Hematopoietic multipotent progenitor cell treated with erythropoietin and hydrocortisone succinate and interleukin-3 and kit ligand, for 17 days (in vitro differentiated cells): ENCODE measurements around the gene TOR1AIP1.
A peak's percentile ranks its signal among the peaks of the same experiment; 100 is the strongest.
"Not testable (repeated sequence)": the region's sequence is repeated elsewhere in the genome, so short reads cannot be mapped to it uniquely, and the experiment has no call there.

ENCODE experiments used
- DNase-seq: peaks from one replicate; pipeline ENCODE4 v3.0.0-alpha.2; 2015; ENCODE audit warnings: low spot score

The TOR1AIP1 gene, protein sequence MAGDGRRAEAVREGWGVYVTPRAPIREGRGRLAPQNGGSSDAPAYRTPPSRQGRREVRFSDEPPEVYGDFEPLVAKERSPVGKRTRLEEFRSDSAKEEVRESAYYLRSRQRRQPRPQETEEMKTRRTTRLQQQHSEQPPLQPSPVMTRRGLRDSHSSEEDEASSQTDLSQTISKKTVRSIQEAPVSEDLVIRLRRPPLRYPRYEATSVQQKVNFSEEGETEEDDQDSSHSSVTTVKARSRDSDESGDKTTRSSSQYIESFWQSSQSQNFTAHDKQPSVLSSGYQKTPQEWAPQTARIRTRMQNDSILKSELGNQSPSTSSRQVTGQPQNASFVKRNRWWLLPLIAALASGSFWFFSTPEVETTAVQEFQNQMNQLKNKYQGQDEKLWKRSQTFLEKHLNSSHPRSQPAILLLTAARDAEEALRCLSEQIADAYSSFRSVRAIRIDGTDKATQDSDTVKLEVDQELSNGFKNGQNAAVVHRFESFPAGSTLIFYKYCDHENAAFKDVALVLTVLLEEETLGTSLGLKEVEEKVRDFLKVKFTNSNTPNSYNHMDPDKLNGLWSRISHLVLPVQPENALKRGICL

GRCh38 chr1:179882253-179883039 lies at the start of gene TOR1AIP1:
TOR1AIP1 (plus strand) TSS chr1:179882285; CDS start chr1:179882503, 218 bp downstream.
- DNase-seq = peak; percentile 97

- not testable (repeated sequence) for DNase-seq
These were observed 45.2 kb upstream of the TOR1AIP1 start for GRCh38 chr1:179836686-179837445.

DNA sequence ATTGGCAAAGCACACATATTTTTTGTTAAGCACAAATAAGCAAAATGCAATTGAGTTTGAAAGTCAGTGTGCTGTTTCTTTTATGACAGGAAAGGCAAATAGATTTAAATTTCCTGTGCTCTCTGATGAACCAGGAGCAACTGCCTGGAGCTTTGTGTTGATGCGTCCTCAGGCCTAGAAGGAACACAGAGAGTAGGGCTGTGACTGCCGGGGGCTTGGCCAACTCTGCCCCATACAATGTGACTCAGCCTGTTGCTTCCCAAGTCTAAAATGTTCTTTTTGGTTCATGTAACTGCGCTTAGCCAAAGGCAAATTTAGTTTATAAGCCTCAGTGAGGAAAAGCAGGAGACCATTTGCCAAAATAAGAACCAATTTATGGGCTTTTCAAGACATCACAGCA lies 42.0 kb upstream of the TOR1AIP1 start:
- DNase-seq = no peak

DNA sequence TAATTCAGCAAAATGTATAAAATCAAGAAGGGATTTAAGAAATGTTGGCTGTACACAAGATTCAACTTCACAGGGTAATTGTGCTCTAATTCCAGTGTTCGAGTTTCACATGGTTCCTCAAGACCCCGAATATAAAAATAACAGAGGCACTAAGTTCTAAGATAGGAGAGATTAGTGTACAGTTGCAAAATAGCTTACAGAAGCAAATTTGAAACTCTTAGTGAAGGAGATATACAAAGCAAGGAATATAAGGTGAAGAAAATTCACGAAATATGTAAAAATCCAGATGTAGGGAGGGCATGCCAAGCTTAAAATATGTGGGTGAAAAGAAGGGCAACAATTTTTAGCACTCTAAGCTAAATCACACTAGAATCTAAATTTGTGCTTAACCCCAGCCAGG lies 33.9 kb upstream of the TOR1AIP1 start:
- DNase-seq = no peak

GRCh38 chr1:179853102-179853501 lies 29.0 kb upstream of the TOR1AIP1 start:
- no peak for DNase-seq

DNA sequence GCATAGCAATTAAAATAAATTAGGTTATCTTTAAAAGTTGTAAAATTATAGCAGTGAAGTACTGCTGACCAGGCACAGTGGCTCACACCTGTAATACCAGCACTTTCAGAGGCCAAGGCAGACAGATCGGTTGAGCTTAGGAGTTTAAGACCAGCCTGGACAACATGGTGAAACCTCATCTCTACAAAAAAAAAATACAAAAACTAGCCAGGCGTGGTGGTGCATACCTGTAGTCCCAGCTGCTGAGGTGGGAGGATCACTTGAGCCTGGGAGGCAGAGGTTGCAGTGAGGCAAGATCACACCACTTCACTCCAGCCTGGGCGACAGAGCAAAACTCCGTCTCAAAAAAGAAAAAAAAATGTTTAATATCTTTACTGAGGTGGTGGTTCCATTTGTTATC lies 26.3 kb upstream of the TOR1AIP1 start:
- DNase-seq = not testable (repeated sequence)

DNA sequence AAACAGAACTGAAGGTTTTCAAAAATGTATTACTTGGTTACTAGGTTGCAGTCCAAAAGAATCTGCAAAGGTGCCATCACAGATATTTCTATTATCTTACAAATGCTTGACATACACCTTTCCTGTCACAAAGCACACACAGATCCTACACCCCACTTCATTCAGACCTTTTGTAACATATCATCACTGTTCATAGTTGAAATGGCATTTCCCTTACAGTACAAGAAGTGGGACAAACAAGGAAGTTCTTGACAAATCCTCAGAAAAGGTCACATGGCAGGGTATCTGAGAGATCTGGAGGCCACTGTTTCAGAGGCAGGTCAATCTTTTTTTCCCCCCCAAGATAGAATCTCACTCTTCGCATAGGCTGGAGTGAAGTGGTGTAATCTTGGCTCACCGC lies 25.8 kb upstream of the TOR1AIP1 start:
- DNase-seq = no peak

DNA sequence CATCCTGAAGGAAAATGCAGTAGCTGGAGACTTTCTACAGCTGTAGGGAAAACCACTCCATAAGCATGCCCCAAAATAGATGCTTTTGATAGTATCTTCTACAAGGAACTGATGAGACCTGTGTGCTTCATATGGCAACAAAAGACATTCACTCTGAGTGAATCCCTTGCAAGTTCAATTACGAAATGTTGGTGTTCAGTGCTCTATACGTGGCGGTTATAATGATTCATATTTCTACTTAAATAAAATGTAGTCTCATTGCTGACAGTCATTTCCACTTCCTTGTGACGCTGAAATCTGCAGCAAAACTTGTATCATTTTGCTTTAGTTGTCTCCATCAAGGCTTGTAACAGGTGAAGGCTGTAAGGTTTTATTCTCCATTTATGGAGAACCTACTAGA lies 25.1 kb upstream of the TOR1AIP1 start:
- no peak for DNase-seq

DNA sequence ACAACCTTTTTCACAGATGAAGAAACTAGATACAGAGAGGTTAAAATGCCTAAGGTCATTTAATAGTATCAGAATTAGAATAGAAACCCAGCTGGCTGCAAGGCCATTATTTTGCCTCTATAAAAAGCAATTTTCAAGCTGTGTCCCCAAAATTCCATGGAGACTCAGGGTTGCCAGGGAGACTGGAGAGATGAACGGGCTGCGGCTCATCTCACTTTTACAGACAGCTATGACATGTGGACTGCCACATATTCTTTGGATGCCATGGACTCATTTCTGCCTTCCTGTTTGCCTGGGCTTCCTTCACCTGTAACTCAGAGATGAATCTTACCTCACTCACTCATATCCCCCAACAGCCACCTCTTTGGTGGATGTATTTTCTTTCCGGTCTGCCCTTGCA lies 21.4 kb upstream of the TOR1AIP1 start:
- no peak for DNase-seq

GRCh38 chr1:179865377-179865776 lies 16.7 kb upstream of the TOR1AIP1 start:
- no peak for DNase-seq

DNA sequence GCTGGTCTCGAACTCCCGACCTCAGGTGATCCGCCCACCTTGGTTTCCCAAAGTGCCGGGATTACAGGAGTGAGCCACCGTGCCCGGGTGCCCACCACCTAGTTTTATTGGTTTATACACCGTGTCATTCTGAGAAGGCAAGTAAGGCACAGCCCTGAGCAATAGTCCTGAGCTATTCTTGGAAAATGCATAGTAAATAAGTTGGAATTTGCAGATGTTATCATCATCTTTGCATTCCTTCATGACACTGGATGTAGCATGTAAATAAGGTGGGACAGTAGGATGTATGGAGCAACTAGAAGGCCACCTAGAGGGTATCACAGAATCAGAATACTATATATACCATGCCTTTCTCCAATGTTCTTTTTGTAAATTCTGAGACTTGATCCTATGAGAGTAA lies 15.5 kb upstream of the TOR1AIP1 start:
- no peak for DNase-seq

DNA sequence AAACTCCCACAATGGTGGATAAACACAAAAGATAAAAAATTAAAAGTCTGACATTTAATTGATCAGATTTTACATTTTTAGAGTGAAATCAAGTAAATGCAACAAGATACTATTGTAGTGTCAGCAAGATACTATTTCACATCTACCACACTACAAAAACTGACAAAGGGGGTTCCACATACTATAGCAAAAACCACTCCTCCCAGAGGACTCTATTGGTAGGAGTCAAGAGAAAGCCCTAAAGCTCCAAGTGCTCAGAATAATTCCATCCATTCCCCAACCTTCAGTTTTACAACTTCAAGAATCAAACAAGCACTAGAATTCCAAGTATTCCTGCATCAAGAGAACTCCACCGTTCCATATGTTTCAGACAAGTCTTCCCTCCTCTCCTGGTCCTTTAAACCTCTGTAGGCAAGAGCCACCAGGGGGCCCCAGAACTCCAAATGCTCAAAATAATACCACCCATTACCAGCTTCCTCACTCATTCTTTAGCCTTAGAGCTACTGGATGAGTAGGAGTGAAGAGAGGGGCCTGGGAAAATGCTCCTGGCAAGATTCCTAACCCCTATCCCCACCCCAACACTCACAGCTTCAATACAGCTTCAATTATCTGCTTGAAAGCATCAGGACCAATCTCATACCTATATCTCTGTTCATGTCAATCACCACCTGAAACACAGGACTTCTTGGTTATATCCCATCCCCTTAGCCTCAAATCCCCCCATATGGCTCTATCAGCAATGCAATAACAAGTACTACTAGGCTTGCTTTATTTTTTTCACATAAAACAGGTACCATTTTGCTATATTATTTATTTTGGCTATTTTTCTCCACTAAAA lies 14.4 kb upstream of the TOR1AIP1 start:
- peak; percentile 82 for DNase-seq

DNA sequence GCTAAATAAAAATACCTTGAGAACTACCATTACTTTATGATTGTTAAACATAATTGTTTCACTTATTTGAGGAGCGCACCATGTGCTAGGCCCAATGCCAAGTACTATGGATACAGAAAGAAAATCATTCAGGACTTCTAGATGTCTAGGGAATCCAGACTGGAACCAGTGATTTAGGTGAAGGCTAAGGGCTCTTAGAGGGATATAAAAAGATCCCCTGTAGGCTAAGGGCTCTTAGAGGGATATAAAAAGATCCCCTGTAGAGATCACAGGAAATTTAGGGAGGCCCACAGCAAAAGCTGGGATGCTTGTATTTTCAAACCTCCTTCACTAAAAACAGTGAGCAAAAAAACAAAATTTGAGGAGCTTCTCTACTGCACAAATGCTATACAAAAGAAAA lies 11.2 kb upstream of the TOR1AIP1 start:
- DNase-seq = no peak

DNA sequence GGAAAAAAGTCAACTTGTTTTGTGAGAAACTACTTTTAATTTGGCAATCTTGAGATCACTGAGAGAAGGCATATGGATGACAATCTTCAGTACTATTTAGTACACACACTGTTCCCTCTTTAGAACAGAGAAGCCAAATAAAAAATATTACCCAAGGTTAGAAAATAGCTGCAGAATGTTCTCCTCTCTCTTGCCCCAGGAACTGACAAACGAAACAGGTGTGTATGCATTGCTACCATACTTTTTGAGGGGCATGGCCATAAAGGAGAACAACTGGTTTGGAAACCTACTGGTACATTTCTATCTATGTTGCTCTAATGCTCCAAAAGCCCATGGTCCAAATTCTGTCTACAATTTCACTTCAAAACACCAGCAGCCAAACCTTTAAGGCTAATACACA lies 10.1 kb upstream of the TOR1AIP1 start:
- DNase-seq = no peak

GRCh38 chr1:179872558-179872957 lies 9.5 kb upstream of the TOR1AIP1 start:
- DNase-seq = no peak

DNA sequence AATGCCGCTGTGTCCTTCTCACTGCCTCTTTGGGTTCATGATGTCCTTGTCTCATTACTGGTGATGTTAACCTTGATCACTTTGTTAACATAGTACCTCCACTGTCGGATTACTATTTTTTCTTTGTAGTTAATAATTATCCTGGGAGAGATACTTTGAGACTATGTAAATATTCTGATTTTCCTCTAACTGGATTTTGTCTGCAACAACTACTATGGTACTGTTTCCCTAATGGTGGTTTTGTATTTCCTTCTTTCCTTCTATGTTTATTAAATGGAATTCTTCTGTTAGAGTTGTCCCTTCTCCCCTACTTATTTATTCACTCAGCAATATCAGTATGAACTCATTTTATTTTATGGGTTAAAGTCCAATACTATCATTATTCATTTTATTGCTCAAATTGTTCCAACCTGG lies 8.6 kb upstream of the TOR1AIP1 start:
- no peak for DNase-seq

- DNase-seq = no peak
These were observed 6.3 kb upstream of the TOR1AIP1 start for GRCh38 chr1:179875596-179876299.

DNA sequence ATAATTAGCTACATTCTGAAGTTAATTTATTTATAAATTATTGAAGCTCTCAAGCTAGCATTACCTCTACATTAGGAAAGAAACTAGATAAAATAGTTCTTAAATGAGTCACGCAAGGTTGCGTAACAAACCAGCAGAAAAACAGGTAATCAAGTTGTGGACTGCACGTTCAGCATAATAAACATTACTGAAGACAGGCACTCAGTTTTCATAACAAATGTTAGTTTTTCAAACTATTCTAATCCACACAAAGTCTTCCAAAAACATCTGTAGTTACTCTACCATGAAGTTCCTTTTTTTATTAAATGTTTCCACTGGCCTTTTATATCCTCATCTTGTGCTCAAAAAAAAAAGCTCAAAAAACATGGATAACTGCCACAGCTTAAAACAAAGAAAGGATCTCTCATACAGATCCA lies 5.8 kb upstream of the TOR1AIP1 start:
- peak; percentile 76 for DNase-seq

DNA sequence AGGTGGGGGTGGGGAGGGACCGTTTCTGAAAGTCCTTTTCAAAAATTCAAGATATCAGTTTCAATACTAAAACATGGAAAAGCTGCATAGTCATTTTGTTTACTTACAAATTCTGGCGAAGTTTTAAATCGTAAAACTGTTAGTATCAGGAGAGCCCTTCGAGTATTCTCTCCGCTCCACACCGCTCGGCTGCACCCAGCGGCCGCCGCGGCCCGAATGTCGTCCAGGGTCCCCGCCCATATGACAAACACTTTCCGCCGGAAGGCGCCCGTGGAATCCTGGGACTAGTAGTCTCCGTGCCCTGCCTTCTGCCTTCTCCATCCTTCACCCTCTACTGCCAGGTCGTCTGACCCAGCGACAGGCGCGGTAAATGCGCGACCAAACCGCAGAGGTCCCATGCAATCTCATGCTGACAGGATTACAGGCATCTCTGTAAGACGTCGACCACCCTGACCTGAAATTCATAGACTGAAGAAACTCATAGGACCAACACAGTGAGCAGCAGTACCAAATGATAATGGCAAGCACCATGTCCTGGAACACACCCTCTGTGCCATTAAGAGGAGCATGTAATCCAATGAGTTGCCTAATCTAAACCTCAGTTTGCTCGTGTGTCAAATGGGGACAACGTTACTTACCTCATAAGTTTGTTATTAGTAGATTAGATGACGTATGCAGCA lies 4.4 kb upstream of the TOR1AIP1 start, which contains the start of gene TOR1AIP2:
TSS of gene TOR1AIP2 (minus strand) at position 218 of the 680 bp plus-strand sequence. CDS start 25,138 bp downstream, outside the sequence.
- peak; percentile 92 for DNase-seq

GRCh38 chr1:179879797-179880196 lies 2.3 kb upstream of the TOR1AIP1 start:
- no peak for DNase-seq
